HG03103 (cell line): Measurements from ENCODE around the gene ASIC1.
A peak's percentile ranks its signal among the peaks of the same experiment; 100 is the strongest.

Experiments
- ATAC-seq: cut with Tn5 transposase; IDR thresholded peaks from one replicate; pipeline ENCODE4 v1.9.1; 2021; ENCODE audit warnings: low read depth; ENCODE audit not compliant: unreplicated experiment

ASIC1 gene

DNA sequence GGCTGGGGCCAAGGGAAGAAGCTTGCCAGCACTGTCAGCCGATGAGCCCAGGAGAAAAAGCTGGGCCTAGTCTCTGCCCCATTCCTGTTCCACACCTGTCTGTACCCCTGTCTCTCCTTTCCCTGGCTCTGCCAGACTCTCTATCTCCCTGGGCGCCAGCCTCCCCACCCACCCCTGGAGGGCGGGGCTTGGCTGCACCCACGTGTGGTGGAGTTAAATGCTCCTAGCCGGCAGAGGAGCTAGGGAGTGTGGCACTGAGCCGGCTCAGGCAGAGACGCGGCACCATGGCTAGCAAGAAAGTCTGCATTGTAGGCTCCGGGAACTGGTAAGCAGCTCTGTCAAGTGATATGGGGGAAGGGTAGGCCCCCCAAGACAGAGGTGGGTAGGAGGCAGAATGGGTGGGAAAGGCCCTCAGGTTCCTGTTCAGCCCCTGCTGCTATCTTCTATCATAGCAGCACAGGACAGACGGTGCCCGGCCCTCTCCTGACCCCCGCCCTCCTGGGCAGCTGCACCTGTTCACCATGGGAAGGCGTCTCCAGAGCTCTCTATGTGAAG, 46.4 kb downstream of the ASIC1 start, which contains the start of gene GPD1:
Gene GPD1, plus strand, starts transcription at position 242 of the 555 bp plus-strand sequence. Its CDS starts 43 bp downstream, at position 285.
- no peak for ATAC-seq

DNA sequence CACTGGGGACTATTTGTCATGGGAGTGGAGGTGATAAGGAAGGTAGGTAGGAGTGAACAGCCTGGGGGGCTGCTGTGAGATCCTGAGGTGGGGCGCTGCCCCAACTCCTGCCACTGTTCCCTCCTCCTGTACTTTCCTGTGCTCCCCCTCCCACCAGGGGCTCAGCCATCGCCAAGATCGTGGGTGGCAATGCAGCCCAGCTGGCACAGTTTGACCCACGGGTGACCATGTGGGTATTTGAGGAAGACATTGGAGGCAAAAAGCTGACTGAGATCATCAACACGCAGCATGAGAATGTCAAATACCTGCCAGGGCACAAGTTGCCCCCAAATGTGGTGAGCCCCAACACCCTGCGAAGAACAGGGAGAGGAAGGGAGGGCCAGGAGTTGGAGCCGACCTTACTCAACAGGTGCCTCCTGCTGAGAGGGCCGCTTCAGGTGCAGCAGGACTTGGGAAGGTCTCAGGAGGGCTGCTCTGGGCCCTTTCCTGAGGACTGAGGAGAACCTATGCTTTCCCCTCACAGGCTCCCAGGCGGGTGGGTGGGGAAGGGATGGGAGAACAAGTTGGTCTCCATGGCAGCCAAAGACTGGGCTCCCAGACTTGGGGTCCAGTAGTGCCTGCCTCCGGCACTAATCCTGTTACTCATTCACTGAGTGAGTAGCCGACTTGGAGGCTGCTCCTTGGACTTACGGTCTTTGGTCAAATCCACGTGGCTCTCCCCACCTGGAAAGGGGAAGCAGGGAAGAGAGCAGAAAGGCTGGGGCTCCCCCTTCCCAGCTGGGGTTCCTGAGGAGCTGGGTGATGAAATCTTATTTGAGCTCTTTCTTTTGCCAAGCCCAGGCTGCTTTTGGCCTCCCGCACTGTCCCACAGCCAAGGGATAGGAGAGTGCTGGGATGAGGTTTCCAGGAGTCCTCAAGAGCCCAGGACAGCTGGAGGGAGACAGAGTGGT, 47.3 kb downstream of the ASIC1 start:
- ATAC-seq, result no peak

GRCh38 chr12:50105913-50106450, 48.6 kb downstream of the ASIC1 start:
- ATAC-seq, result no peak

DNA sequence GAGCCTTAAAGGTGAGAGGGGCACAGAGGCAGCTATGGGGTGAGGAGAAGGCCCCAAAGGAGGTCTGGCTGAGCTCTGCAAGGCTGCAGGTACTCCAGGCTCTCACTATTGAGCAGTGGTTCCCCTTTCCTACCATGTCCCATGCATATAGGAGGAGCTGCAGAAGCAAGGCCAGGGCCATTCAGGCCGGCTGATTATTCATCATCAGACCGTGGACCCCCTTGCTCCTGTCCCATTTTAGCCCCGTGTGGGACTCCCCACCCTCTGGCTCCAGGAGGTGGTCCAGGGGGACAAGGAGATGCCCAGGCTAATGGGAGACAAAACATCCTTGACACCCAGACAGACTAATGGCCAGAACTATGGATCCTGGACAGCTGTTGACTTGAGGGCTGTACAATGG, 49.5 kb downstream of the ASIC1 start:
- ATAC-seq, result no peak

DNA sequence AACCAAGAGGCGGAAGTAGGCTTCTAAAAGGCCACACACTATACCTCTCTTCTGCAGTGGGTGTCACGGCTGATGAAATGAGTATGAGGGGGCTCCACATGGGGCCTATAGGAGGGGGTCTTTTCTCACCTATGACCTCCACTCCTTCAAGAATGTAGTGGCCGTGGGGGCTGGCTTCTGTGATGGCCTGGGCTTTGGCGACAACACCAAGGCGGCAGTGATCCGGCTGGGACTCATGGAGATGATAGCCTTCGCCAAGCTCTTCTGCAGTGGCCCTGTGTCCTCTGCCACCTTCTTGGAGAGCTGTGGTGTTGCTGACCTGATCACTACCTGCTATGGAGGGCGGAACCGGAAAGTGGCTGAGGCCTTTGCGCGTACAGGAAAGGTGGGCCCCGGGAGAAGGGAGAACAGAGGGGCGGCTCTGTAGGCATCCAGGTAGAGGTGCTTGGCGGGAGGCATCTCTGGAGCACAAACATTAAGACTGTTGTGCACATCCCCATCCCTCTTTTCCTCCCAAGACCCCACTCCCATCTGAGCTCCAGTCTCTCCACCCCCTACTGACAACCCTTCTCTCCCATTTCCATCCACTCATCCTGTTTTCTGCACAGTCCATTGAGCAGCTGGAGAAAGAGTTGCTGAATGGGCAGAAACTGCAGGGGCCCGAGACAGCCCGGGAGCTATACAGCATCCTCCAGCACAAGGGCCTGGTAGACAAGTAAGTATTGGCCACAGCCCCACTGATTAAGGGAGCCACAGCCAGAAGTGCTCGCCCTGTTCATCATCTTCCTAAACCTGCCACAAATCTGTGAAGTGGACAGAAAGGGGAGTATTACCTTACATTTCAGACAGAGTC, 50.2 kb downstream of the ASIC1 start:
- no peak for ATAC-seq

DNA sequence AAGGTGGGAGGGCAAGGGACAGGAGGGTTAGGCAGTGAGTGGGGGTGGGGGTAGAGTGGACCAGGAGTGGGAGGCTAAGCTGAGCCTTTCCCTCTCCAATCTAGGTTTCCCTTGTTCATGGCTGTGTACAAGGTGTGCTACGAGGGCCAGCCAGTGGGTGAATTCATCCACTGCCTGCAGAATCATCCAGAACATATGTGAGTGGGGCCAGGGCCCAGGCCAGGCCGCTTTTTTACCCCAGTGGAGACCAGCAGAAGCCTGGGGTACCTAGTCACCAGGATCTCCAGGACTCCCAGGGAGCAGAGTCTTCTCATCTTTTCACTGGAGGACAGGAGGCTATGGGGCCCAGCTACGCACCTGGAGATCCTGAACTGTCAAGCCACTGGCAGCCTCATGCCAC, 51.9 kb downstream of the ASIC1 start:
- ATAC-seq, result no peak

- ATAC-seq, result no peak
Observed at GRCh38 chr12:50110127-50110761, 52.8 kb downstream of the ASIC1 start.

GRCh38 chr12:50110762-50111351, 53.5 kb downstream of the ASIC1 start:
- ATAC-seq, result no peak

- no peak for ATAC-seq
Observed at GRCh38 chr12:50111395-50111692, 53.9 kb downstream of the ASIC1 start.

- peak; percentile 69 for ATAC-seq
Observed at GRCh38 chr12:50111693-50112455, 54.5 kb downstream of the ASIC1 start, which contains the start of gene COX14. Gene COX14 (plus strand): TSS chr12:50112236. CDS start chr12:50120044, 7,808 bp downstream.

DNA sequence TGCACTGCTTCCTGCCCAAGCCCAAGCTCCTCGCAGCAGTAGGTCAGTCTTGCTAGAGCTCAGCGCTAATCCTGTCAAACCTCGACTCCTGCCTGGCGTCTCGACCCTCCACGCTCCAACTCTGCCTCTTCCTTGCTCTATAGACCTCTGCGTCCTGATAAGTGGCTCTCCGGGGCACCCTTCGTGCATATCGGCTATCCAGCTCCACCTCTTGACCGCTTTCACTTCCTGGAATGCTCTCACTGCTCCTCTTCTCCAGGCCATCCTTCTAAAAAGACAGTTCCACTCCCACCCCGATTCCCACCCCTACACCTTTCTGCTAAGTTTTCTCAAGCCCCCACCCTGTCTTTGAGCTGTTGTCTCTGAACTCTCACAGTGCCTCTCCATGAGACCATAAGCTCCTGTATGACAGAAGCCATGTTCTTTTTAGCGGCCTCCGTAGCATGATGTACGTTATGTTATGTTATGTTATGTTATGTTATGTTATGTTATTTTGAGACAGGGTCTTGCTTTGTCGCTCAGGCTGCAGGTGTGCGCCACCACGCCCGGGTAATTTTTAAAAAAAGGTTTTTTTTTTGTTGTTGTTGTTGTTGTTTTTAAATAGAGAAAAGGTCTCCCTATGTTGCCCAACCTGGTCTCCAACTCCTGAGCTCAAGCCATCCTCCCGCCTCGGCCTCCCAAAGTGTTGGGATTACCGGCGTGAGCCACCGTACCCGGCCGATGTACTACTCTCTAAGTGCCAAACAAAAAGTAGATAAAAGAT, 55.2 kb downstream of the ASIC1 start:
- ATAC-seq, result peak; percentile 2

DNA sequence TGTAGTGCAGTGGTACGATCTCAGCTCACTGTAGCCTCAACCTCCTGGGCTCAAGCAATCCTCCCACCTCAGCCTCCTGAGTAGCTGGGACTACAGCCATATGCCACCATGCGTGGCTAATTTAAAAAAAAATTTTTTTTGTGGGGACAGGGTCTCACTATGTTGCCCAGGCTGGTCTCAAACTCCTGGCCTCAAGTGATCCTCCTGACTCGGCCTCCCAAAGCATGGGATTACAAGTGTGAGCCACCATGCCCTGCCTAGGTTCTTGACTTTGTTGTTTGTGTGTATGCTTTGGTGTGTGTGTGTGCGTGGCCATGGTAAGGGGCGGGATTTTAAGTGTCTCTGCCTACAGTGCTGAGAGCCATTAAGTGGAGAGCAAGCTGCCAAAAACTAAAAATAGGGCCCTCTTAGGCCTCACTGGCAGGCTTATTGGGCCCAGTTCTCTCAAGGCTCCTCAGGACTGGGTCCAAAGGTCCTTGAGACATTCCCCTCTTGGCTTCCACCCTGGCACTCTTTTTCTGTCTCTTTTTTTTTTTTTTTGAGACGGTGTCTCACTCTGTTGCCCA, 59.7 kb downstream of the ASIC1 start:
- no peak for ATAC-seq

- no peak for ATAC-seq
Observed at GRCh38 chr12:50119387-50119786, 62.0 kb downstream of the ASIC1 start.

DNA sequence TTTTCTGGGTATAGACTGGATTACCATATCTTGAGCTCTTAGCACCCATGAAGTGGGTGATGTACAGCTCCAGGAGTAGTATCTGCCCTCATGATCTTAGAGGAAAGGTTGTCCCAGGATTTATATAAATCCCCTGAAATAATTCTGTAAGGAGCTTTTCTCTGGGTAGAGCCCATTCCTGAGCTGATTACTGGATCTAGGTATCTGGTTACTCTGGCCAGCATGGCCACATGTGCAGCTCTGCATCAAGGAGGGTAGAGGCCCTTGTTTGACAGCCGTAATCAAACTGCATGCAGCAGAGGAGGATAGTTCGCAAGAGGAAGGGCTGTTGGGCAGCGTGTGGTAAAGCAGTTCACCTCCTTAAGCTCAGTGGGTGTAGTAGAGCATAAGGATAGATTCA, 63.1 kb downstream of the ASIC1 start:
- no peak for ATAC-seq

- ATAC-seq, result no peak
Observed at GRCh38 chr12:50120953-50121352, 63.6 kb downstream of the ASIC1 start.

GRCh38 chr12:50121641-50122040, 64.2 kb downstream of the ASIC1 start:
- ATAC-seq, result no peak

DNA sequence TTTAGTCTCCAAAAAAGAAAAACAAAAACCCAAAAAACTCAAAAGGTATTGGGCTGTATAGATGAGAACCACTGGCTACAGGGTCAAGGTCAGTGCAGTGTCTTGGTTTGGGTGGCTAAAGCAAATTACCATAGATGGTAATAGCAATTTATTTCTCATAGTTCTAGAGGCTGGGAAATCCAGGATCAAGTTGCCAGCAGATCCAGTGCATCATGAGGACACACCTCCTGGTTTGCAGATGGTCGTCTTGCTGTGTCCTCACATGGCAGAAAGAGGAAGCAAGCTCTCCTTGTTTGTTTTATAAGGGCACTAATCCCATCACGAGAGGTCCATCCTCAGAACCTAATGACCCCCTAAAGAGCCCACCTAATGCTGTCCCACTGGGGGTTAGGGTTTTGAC, 65.8 kb downstream of the ASIC1 start:
- no peak for ATAC-seq

DNA sequence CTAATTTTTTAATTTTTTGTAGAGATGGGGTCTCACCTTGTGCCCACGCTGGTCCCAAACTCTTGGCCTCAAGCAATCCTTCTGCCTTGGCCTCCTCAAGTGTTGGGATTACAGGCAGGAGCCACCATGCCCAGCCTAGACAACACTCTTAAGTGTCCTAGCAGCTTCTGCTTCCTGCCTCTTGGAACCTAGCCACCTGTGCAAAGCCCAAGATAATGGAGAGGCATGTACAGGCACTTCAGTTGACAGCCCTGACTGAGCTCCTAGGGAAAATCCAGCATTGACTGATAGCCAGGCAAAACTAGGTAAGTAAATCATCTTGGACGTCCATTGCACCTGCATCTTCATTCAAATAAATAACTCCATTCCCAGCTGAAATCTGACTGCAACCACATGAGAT, 70.2 kb downstream of the ASIC1 start:
- ATAC-seq, result no peak
